Breast epithelium (tissue), 4 donors: ENCODE results near the gene CYB5D1. TPM values are rescaled to one million over a fixed set of nuclear protein-coding genes. Genes with fewer than 3 reads are reported as not detected.
A peak's percentile ranks its signal among the peaks of the same experiment; 100 is the strongest.

Experiments used
- DNase-seq, 2 donors: peaks; one replicate each; pipeline ENCODE4 v3.0.0-alpha.2; 2019; ENCODE audit warnings: low spot score in 2 of 2
- H3K27ac ChIP-seq, 2 donors: fragments of 200-600 bp; sonication (generic) in 1 of 2; one replicate each; pipeline ENCODE4 v1.5.1; 2016 to 2019; ENCODE audit warnings: mild to moderate bottlenecking in 1 of 2
- H3K27me3 ChIP-seq, 2 donors: fragments of 200-600 bp; sonication (generic) in 1 of 2; one replicate each; pipeline versions ENCODE4 v1.5.1 to v1.6.0; 2017 to 2019; ENCODE audit warnings: control low read depth in 1 of 2, mild to moderate bottlenecking in 1 of 2
- H3K36me3 ChIP-seq: fragments of 200-600 bp; one replicate; pipeline ENCODE4 v1.5.1; 2019
- H3K4me1 ChIP-seq, 2 donors: fragments of 200-600 bp; sonication (generic); one replicate each; pipeline ENCODE4 v1.5.1; 2016 to 2019; ENCODE audit warnings: control low read depth in 1 of 2
- H3K4me3 ChIP-seq, 3 donors: fragments of 200-600 bp; sonication (generic); 1 replicate in 2 of 3; 2 replicates in 1 of 3; pipeline ENCODE4 v1.5.1; 2016 to 2019; ENCODE audit warnings: mild to moderate bottlenecking in 3 of 3, moderate library complexity in 2 of 3
- H3K9me3 ChIP-seq, 2 donors: fragments of 200-600 bp; sonication (generic) in 1 of 2; one replicate each; pipeline ENCODE4 v1.5.1; 2016 to 2019; ENCODE audit warnings: control low read depth in 1 of 2
- CTCF ChIP-seq, 3 donors: fragments of 450-650 bp; IDR thresholded peaks; one replicate each; pipeline ENCODE4 v1.5.1; 2016 to 2017; ENCODE audit warnings: antibody characterized with exemption in 3 of 3, mild to moderate bottlenecking in 3 of 3, moderate library complexity in 3 of 3
- POLR2A ChIP-seq: fragments of 450-650 bp; IDR thresholded peaks from one replicate; pipeline ENCODE4 v1.6.1; 2016; ENCODE audit warnings: antibody characterized with exemption, mild to moderate bottlenecking, moderate library complexity
- POLR2AphosphoS5 ChIP-seq, 3 donors: sonication (generic); formaldehyde crosslinking; IDR thresholded peaks; one replicate each; pipeline ENCODE4 v1.6.1; 2017; ENCODE audit warnings: antibody characterized with exemption in 3 of 3
- intact Hi-C: fragments of 100-400 bp; cut with DNase I; formaldehyde crosslinking; loops from one replicate; pipeline ENCODE4 v1.15.1; 2023; ENCODE audit warnings: low total_unique reads
- total RNA-seq, 3 donors: library from RNA; depleted of rRNA; stranded (reverse); fragments of >200 nt; gene quantifications; one replicate each; pipeline ENCODE4 v1.1.0, GENCODE V29; 2016

Gene CYB5D1
- total RNA-seq, 3 donors from 2014 or later: 8.2 to 20.5 (median 13.4) TPM

- Histone ChIP-seq H3K4me1 (peaks cover 6 to 10% of the 10 kb centered on the region in 2 donors), H3K9me3 (no peaks in the 10 kb centered on the region), H3K4me3 (no peak overlapping the region), H3K27ac (no peak overlapping the region), H3K27me3 (no peaks in the 10 kb centered on the region), H3K36me3 (no peaks in the 10 kb centered on the region)
- peak in 1 of 2 donors; percentile 47 for DNase-seq
- intact Hi-C loops: no loop called here
- TF ChIP-seq POLR2A (no peak), POLR2AphosphoS5 (IDR thresholded peaks at IDR 0.05) (no peak), CTCF (IDR thresholded peaks at IDR 0.05) (no peak)
Measured at GRCh38 chr17:7849130-7849750, 8.6 kb upstream of the CYB5D1 start.

- intact Hi-C loops: no loop called here
Measured at GRCh38 chr17:7849751-7850504, 7.9 kb upstream of the CYB5D1 start.

GRCh38 chr17:7850701-7851437, 6.9 kb upstream of the CYB5D1 start:
- no peaks in the 10 kb centered on the region for H3K9me3 ChIP-seq
- H3K4me1 ChIP-seq: peaks cover 5 to 6% of the 10 kb centered on the region in 2 donors
- intact Hi-C loops: no loop called here
- no peaks in the 10 kb centered on the region for H3K27me3 ChIP-seq
- H3K4me3 ChIP-seq: peak overlapping the region in 1 of 3 donors; percentile 34
- H3K27ac ChIP-seq: no peak overlapping the region
- TF ChIP-seq CTCF (IDR thresholded peaks at IDR 0.05) (no peak), POLR2A (no peak), POLR2AphosphoS5 (IDR thresholded peaks at IDR 0.05) (no peak)
- H3K36me3 ChIP-seq: no peaks in the 10 kb centered on the region
- DNase-seq: no peak

More at GRCh38 chr17:7849751-7850504, 7.9 kb upstream of the CYB5D1 start:
- Histone ChIP-seq H3K4me3 (no peak overlapping the region), H3K4me1 (peaks cover 6 to 10% of the 10 kb centered on the region in 2 donors), H3K27ac (no peak overlapping the region), H3K27me3 (no peaks in the 10 kb centered on the region), H3K9me3 (no peaks in the 10 kb centered on the region), H3K36me3 (no peaks in the 10 kb centered on the region)
- DNase-seq: no peak
- no peak for TF ChIP-seq CTCF (IDR thresholded peaks at IDR 0.05)
- no peak for TF ChIP-seq POLR2AphosphoS5 (IDR thresholded peaks at IDR 0.05)
- no peak for TF ChIP-seq POLR2A

GRCh38 chr17:7851438-7852261, 6.2 kb upstream of the CYB5D1 start:
- Histone ChIP-seq H3K36me3 (no peaks in the 10 kb centered on the region), H3K4me3 (peak overlapping the region in 2 of 3 donors; percentile 20 to 34), H3K27me3 (no peaks in the 10 kb centered on the region), H3K4me1 (peaks cover 8 to 9% of the 10 kb centered on the region in 2 donors), H3K9me3 (no peaks in the 10 kb centered on the region), H3K27ac (peak overlapping the region; percentile 35 to 44)
- DNase-seq: peak; percentile 80 to 92
- peak; percentile 97 to 99 (median 98) for TF ChIP-seq CTCF (IDR thresholded peaks at IDR 0.05)
- peak; percentile 62 to 73 (median 70) for TF ChIP-seq POLR2AphosphoS5 (IDR thresholded peaks at IDR 0.05)
- no peak for TF ChIP-seq POLR2A
- intact Hi-C loops: no loop called here
